ENCODE results near the gene SLITRK4. TPM values are rescaled to one million over a fixed set of nuclear protein-coding genes. Genes with fewer than 3 reads are reported as not detected.

The SLITRK4 gene
- total RNA-seq: not detected

GRCh38 chrX:143635915-143636314 lies at the start of gene SLITRK4:
TSS of gene SLITRK4 (minus strand) at chrX:143636101. CDS start at chrX:143631108, 4,993 bp downstream.
- intact Hi-C loops (cut with micrococcal nuclease): no loop called here
- H3K27me3 Mint-ChIP-seq: peaks cover 14% of the 10 kb centered on the region
- H3K9me3 Mint-ChIP-seq: no peaks in the 10 kb centered on the region
- no peak within 1 kb of the TSS for H3K27ac Mint-ChIP-seq
- CTCF ChIA-PET: no interaction called here
- TF ChIP-seq CTCF (IDR thresholded peaks at IDR 0.05): no peak
- POLR2A ChIA-PET: no interaction called here
- H3K36me3 Mint-ChIP-seq (ENCODE audit: low read depth): peaks cover 2% of the 10 kb centered on the region
- ATAC-seq (no peak), DNase-seq (no peak)
- peaks cover 2% of the 10 kb centered on the region for H3K4me1 Mint-ChIP-seq (ENCODE audit: low read depth)
- no peak within 1 kb of the TSS for H3K4me3 Mint-ChIP-seq

- H3K36me3 Mint-ChIP-seq (ENCODE audit: low read depth): no peaks in the 10 kb centered on the region
- CTCF ChIA-PET: no interaction called here
- no peak overlapping the region for H3K4me3 Mint-ChIP-seq
- no peak for TF ChIP-seq CTCF (IDR thresholded peaks at IDR 0.05)
- H3K27ac Mint-ChIP-seq: no peak overlapping the region
- intact Hi-C loops (cut with micrococcal nuclease): no loop called here
- ATAC-seq: no peak
- no peaks in the 10 kb centered on the region for H3K27me3 Mint-ChIP-seq
- POLR2A ChIA-PET: no interaction called here
- no peak for DNase-seq
- H3K4me1 Mint-ChIP-seq (ENCODE audit: low read depth): no peaks in the 10 kb centered on the region
- peaks cover 2% of the 10 kb centered on the region for H3K9me3 Mint-ChIP-seq
Measured at GRCh38 chrX:143683486-143683885, 47.6 kb upstream of the SLITRK4 start.

- CTCF ChIA-PET: no interaction called here
- no peak overlapping the region for H3K27ac Mint-ChIP-seq
Measured at GRCh38 chrX:143674926-143675325, 39.0 kb upstream of the SLITRK4 start.

GRCh38 chrX:143669395-143669794 lies 33.5 kb upstream of the SLITRK4 start:
- H3K27me3 Mint-ChIP-seq: no peaks in the 10 kb centered on the region
- POLR2A ChIA-PET: no interaction called here
- no peaks in the 10 kb centered on the region for H3K4me1 Mint-ChIP-seq (ENCODE audit: low read depth)
- H3K27ac Mint-ChIP-seq: no peak overlapping the region
- peaks cover 2% of the 10 kb centered on the region for H3K9me3 Mint-ChIP-seq
- no peak overlapping the region for H3K4me3 Mint-ChIP-seq
- ATAC-seq (no peak), DNase-seq (no peak)
- intact Hi-C loops (cut with micrococcal nuclease): no loop called here
- CTCF ChIA-PET: no interaction called here
- TF ChIP-seq CTCF (IDR thresholded peaks at IDR 0.05): no peak
- no peaks in the 10 kb centered on the region for H3K36me3 Mint-ChIP-seq (ENCODE audit: low read depth)

More at GRCh38 chrX:143674926-143675325, 39.0 kb upstream of the SLITRK4 start:
- POLR2A ChIA-PET: no interaction called here
- DNase-seq: no peak
- no peak for ATAC-seq
- no peak for TF ChIP-seq CTCF (IDR thresholded peaks at IDR 0.05)
- Mint-ChIP-seq H3K36me3 (ENCODE audit: low read depth) (no peaks in the 10 kb centered on the region), H3K4me1 (ENCODE audit: low read depth) (no peaks in the 10 kb centered on the region), H3K4me3 (no peak overlapping the region), H3K9me3 (peaks cover 2% of the 10 kb centered on the region), H3K27me3 (no peaks in the 10 kb centered on the region)
- intact Hi-C loops (cut with micrococcal nuclease): no loop called here

GRCh38 chrX:143664302-143664701 lies 28.4 kb upstream of the SLITRK4 start:
- no peaks in the 10 kb centered on the region for H3K4me1 Mint-ChIP-seq (ENCODE audit: low read depth)
- no peak for ATAC-seq
- POLR2A ChIA-PET: no interaction called here
- no peak for DNase-seq
- no peak overlapping the region for H3K27ac Mint-ChIP-seq
- H3K36me3 Mint-ChIP-seq (ENCODE audit: low read depth): no peaks in the 10 kb centered on the region
- intact Hi-C loops (cut with micrococcal nuclease): no loop called here
- no peaks in the 10 kb centered on the region for H3K27me3 Mint-ChIP-seq
- TF ChIP-seq CTCF (IDR thresholded peaks at IDR 0.05): peak; percentile 33
- H3K4me3 Mint-ChIP-seq: no peak overlapping the region
- no peaks in the 10 kb centered on the region for H3K9me3 Mint-ChIP-seq
- CTCF ChIA-PET: no interaction called here
